K562 (cell line): Measurements from ENCODE around the gene SMNDC1. TPM values are rescaled to one million over a fixed set of nuclear protein-coding genes. Genes with fewer than 3 reads are reported as not detected.

ENCODE experiments used
- ATAC-seq: fragments of 200-7000 bp; cut with Tn5 transposase; 3 replicates; pipeline ENCODE4 v1.9.1; 2020; ENCODE audit warnings: moderate library complexity
- BruUV-seq: library from RNA; stranded (reverse); fragments of 400-500 nt; replicated peaks from 2 replicates; lab custom pipeline; 2021; lab: Mats Ljungman, UMichigan
- CTCF ChIA-PET: fragments of 300-600 bp; formaldehyde crosslinking; extraction: SDS; loops from one replicate; lab custom pipeline; 2021; ENCODE audit warnings: low intra/inter-chr PET ratio; lab: Yijun Ruan, JAX
- POLR2A ChIA-PET: fragments of 300-600, 350-650 bp; sonication (Branson Sonifier 250); formaldehyde crosslinking; extraction: SDS; loops from one replicate; lab custom pipeline; 2021; ENCODE audit warnings: antibody characterized with exemption, inconsistent platforms; lab: Yijun Ruan, JAX
- DNase-seq, 4 experiments: peaks; one replicate each; pipeline versions ENCODE4 v3.0.0 to v3.0.0-alpha.2; 2011 to 2018; ENCODE audit warnings: low spot score in 3 of 4, mixed read lengths in 3 of 4; ENCODE audit errors: extremely low read depth in 1 of 4
- FAIRE-seq: peaks from 2 replicates; lab custom pipeline; 2011; peaks lifted over from hg19 to GRCh38; lab: Jason Lieb, UNC
- H2AFZ ChIP-seq: 2 replicates; pipeline ENCODE4 v1.6.0; 2011; ENCODE audit warnings: low read depth, low read length, control low read depth, inconsistent platforms
- H3K27ac ChIP-seq: fragments of 200-600 bp; 3 replicates; pipeline ENCODE4 v1.8.0; 2011; ENCODE audit warnings: low read depth, mild to moderate bottlenecking, control low read depth, inconsistent platforms, low read length, moderate library complexity, mixed read lengths; ENCODE audit errors: extremely low read depth
- H3K27me3 ChIP-seq, 2 experiments: fragments of 300-600 bp in 1 of 2; 2 replicates in 1 of 2; 3 replicates in 1 of 2; pipeline versions ENCODE4 v1.6.0 to v1.8.0; 2011; ENCODE audit warnings: inconsistent platforms in 2 of 2, low read length in 2 of 2, mild to moderate bottlenecking in 1 of 2, mixed read lengths in 1 of 2, moderate library complexity in 1 of 2; ENCODE audit not compliant: control insufficient read depth in 2 of 2, insufficient read depth in 2 of 2
- H3K36me3 ChIP-seq: fragments of 300-600 bp; 3 replicates; pipeline ENCODE4 v1.8.0; 2011; ENCODE audit warnings: mild to moderate bottlenecking, low read length, inconsistent platforms; ENCODE audit not compliant: control insufficient read depth, insufficient read depth
- H3K4me1 ChIP-seq, 2 experiments: fragments of 200-600 bp in 1 of 2; replicated peaks in 1 of 2; 2 replicates in 1 of 2; 3 replicates in 1 of 2; pipeline versions ENCODE4 v1.5.1 to v1.8.0; 2011; ENCODE audit warnings: inconsistent platforms in 2 of 2, low read length in 2 of 2, mild to moderate bottlenecking in 1 of 2, mixed read lengths in 1 of 2, moderate library complexity in 1 of 2; ENCODE audit not compliant: control insufficient read depth in 2 of 2, insufficient read depth in 2 of 2
- H3K4me2 ChIP-seq: 2 replicates; pipeline ENCODE4 v1.6.1; 2011; ENCODE audit warnings: low read length, control low read depth, inconsistent platforms, mixed read lengths; ENCODE audit not compliant: insufficient read depth
- H3K4me3 ChIP-seq: fragments of 200-600 bp; sonication (generic), shearing (Covaris generic); 2 replicates; pipeline ENCODE4 v1.5.1; 2016; ENCODE audit warnings: control low read depth, inconsistent platforms
- H3K79me2 ChIP-seq: fragments of 200-600 bp; 3 replicates; pipeline ENCODE4 v1.8.0; 2011; ENCODE audit warnings: low read length, inconsistent platforms; ENCODE audit not compliant: control insufficient read depth, insufficient read depth
- H3K9ac ChIP-seq, 2 experiments: 2 replicates each; pipeline versions ENCODE4 v1.6.0 to v1.6.1; 2011; ENCODE audit warnings: low read depth in 2 of 2, low read length in 2 of 2, control low read depth in 1 of 2, inconsistent platforms in 1 of 2, mild to moderate bottlenecking in 1 of 2, mixed read lengths in 1 of 2; ENCODE audit not compliant: insufficient read depth in 1 of 2
- H3K9me1 ChIP-seq: one replicate; pipeline ENCODE4 v1.6.0; 2011; ENCODE audit warnings: inconsistent platforms, mild to moderate bottlenecking, low read length, moderate library complexity; ENCODE audit not compliant: control insufficient read depth, insufficient read depth
- H3K9me3 ChIP-seq: replicated peaks from 2 replicates; pipeline ENCODE4 v1.5.1; 2011; ENCODE audit warnings: low read depth, low read length, inconsistent platforms; ENCODE audit not compliant: control insufficient read depth, insufficient read depth
- H4K20me1 ChIP-seq: replicated peaks from 2 replicates; pipeline ENCODE4 v1.6.1; 2011; ENCODE audit warnings: low read length, inconsistent platforms, mixed read lengths; ENCODE audit not compliant: control insufficient read depth, insufficient read depth
- BACH1 ChIP-seq: fragments of 200-800 bp; sonication (Bioruptor generic); IDR thresholded peaks from 2 replicates; pipeline ENCODE4 v1.6.1; 2016; ENCODE audit warnings: missing genetic modification characterization, missing compliant biosample characterization
- CBFA2T2 ChIP-seq: fragments of 450-650 bp; conservative IDR thresholded peaks from 2 replicates; pipeline ENCODE4 v1.6.1; 2017; ENCODE audit warnings: mild to moderate bottlenecking
- CREM ChIP-seq: IDR thresholded peaks from 2 replicates; pipeline ENCODE4 v1.6.1; 2014; ENCODE audit warnings: antibody characterized with exemption, low read depth
- FOXM1 ChIP-seq, 2 experiments: fragments of 450-650 bp in 1 of 2; sonication (generic) in 1 of 2; formaldehyde crosslinking in 1 of 2; IDR thresholded peaks; 2 replicates each; pipeline versions ENCODE4 v1.6.1 to v1.9.0; 2017 to 2022; ENCODE audit warnings: low read depth in 2 of 2, mild to moderate bottlenecking in 2 of 2, missing genetic modification reagents in 1 of 2, moderate library complexity in 1 of 2
- GABPB2 ChIP-seq: fragments of 250-450 bp; sonication (Bioruptor Pico); conservative IDR thresholded peaks from 2 replicates; pipeline ENCODE4 v1.5.1; 2021; ENCODE audit warnings: mild to moderate bottlenecking
- NCOR1 ChIP-seq: fragments of 450-650 bp; IDR thresholded peaks from 2 replicates; pipeline ENCODE4 v1.6.1; 2016; ENCODE audit warnings: mild to moderate bottlenecking, moderate library complexity
- NFXL1 ChIP-seq: fragments of 450-650 bp; formaldehyde crosslinking; IDR thresholded peaks from 2 replicates; pipeline ENCODE4 v1.4.0; 2021; ENCODE audit warnings: mild to moderate bottlenecking
- PCBP1 ChIP-seq: fragments of 200-400 bp; formaldehyde crosslinking; IDR thresholded peaks from 2 replicates; pipeline ENCODE4 v1.6.1; 2018; ENCODE audit warnings: mild to moderate bottlenecking, low read depth, low read length; ENCODE audit not compliant: poor library complexity, severe bottlenecking
- PHB2 ChIP-seq: fragments of 450-650 bp; IDR thresholded peaks from 2 replicates; pipeline ENCODE4 v1.6.1; 2017; ENCODE audit warnings: low read depth
- SNRNP70 ChIP-seq: fragments of 200-400 bp; formaldehyde crosslinking; optimal IDR thresholded peaks from 2 replicates; pipeline ENCODE3; 2017; ENCODE audit warnings: low read depth, low read length
- ZNF121 ChIP-seq: sonication (generic); formaldehyde crosslinking; conservative IDR thresholded peaks from 2 replicates; pipeline ENCODE4 v1.8.0; 2022; ENCODE audit warnings: missing genetic modification reagents
- ZNF217 ChIP-seq: sonication (generic); formaldehyde crosslinking; IDR thresholded peaks from 2 replicates; pipeline ENCODE4 v1.8.0; 2022; ENCODE audit warnings: mild to moderate bottlenecking, missing genetic modification reagents
- ZNF589 ChIP-seq: fragments of 200-800 bp; sonication (Bioruptor generic); IDR thresholded peaks from 2 replicates; pipeline ENCODE4 v1.6.1; 2016; ENCODE audit warnings: low read depth, missing genetic modification characterization, missing compliant biosample characterization
- WGBS: fragments of 100-300 bp; shearing (Covaris generic); methylation state at CpG from one replicate; pipeline ENCODE4 v1.1.6; 2016; ENCODE audit warnings: low coverage, mixed read lengths; ENCODE audit not compliant: insufficient coverage; ENCODE audit errors: missing lambda C conversion rate; 5-methylcytosine and 5-hydroxymethylcytosine counted together
- in situ Hi-C: fragments of 300-500 bp; cut with MboI; formaldehyde crosslinking; loops from 4 replicates; pipeline ENCODE4 v1.15.0; 2018; ENCODE audit warnings: inconsistent platforms, mixed read lengths
- intact Hi-C: fragments of 100-400 bp; cut with micrococcal nuclease; formaldehyde crosslinking; loops from 2 replicates; pipeline ENCODE4 v1.14.2; 2022
- polyA plus RNA-seq, 8 experiments: library from polyadenylated mRNA; depleted of rRNA in 4 of 8; stranded (reverse) in 5 of 8; unstranded in 3 of 8; fragments of >200 nt; fragmentation: Nextera tagmentation in 2 of 8; fragmentation: Illumina TruSeq in 1 of 8; extraction: Ambion mirVana in 2 of 8; extraction: Trizol in 1 of 8; gene quantifications; 2 replicates each; pipeline versions ENCODE4 v1.2.1 to v1.2.3, GENCODE V29; 2011 to 2014; ENCODE audit warnings: inconsistent platforms in 1 of 8, missing spikeins in 1 of 8
- total RNA-seq, 7 experiments: library from RNA; depleted of rRNA in 6 of 7; stranded (reverse); fragments of >200 nt in 6 of 7; fragmentation: Illumina TruSeq in 2 of 7; extraction: Trizol in 2 of 7; gene quantifications; 2 replicates each; pipeline versions ENCODE4 v1.2.1 to v1.2.3, GENCODE V29; 2011 to 2021; ENCODE audit warnings: low replicate concordance in 1 of 7
- TF ChIP-seq, protein P1 (sequence below): fragments of 450-650 bp; conservative IDR thresholded peaks from 2 replicates; pipeline ENCODE4 v1.6.1; 2016; ENCODE audit warnings: missing genetic modification characterization, low read depth, mild to moderate bottlenecking, control low read depth, missing compliant biosample characterization
- TF ChIP-seq, protein P2 (sequence below): fragments of 250-450 bp; sonication (Bioruptor Pico); IDR thresholded peaks from 2 replicates; pipeline ENCODE4 v1.4.0; 2020; ENCODE audit warnings: borderline replicate concordance
- TF ChIP-seq, protein P3 (sequence below): fragments of 250-450 bp; sonication (Bioruptor Pico); IDR thresholded peaks from 2 replicates; pipeline ENCODE4 v1.5.0; 2020; ENCODE audit warnings: mild to moderate bottlenecking, borderline replicate concordance
- TF ChIP-seq, protein P4 (sequence below): sonication (generic); formaldehyde crosslinking; IDR thresholded peaks from 2 replicates; pipeline ENCODE4 v1.8.1; 2022; ENCODE audit warnings: missing genetic modification reagents

Gene SMNDC1
- total and polyA plus RNA-seq, 9 of the 15 experiments (the other 6 are each of a cell fraction or from before 2014, with no cell fraction given), result 6.8 to 35.8 (median 12.3) TPM

DNA sequence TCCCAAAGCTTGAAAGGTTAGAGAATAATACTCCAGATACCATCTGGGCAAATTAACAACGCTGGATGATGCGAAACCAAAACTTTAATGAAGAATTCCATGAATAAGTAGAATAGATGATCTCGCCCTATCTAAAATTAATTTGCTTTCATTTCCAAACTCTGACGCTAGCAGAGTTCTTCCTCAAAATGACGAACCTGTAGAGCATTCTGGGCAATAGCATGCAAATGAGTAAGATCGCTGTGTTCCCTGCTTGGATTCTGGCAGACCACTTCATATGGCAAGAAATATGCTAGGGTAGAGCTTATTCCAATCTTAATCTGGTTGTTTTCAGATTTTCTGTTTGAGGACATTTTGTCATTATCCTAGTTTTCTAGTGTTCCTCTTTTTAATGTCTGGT, 36.1 kb upstream of the SMNDC1 start:
- Histone ChIP-seq H3K27me3 (peaks cover 14 to 47% of the 10 kb centered on the region in 2 experiments; a peak in 3 of 5 replicates), H3K79me2 (no peaks in the 10 kb centered on the region), H3K9me3 (no peaks in the 10 kb centered on the region), H3K9ac (no peak overlapping the region), H3K27ac (no peak overlapping the region), H3K4me1 (no peaks in the 10 kb centered on the region; a peak in 1 of 5 replicates), H3K4me3 (no peak overlapping the region), H3K4me2 (no peak overlapping the region), H3K9me1 (no peaks in the 10 kb centered on the region), H4K20me1 (no peaks in the 10 kb centered on the region), H3K36me3 (no peaks in the 10 kb centered on the region), H2AFZ (no peak overlapping the region)
- DNase-seq (no peak), ATAC-seq (no peak), FAIRE-seq (no peak)
- ChIA-PET CTCF (no interaction called here), POLR2A (no interaction called here)
- intact Hi-C loops (no loop called here), in situ Hi-C loops (no loop called here)
- WGBS, result 6% methylated on average over 6 of the region's 6 CpGs
- no TSS peak for BruUV-seq
- TF ChIP-seq BACH1 (tag), result no peak
- no peak for TF ChIP-seq ZNF121 (CRISPR knock-in tag)
- TF ChIP-seq, protein P1, sequence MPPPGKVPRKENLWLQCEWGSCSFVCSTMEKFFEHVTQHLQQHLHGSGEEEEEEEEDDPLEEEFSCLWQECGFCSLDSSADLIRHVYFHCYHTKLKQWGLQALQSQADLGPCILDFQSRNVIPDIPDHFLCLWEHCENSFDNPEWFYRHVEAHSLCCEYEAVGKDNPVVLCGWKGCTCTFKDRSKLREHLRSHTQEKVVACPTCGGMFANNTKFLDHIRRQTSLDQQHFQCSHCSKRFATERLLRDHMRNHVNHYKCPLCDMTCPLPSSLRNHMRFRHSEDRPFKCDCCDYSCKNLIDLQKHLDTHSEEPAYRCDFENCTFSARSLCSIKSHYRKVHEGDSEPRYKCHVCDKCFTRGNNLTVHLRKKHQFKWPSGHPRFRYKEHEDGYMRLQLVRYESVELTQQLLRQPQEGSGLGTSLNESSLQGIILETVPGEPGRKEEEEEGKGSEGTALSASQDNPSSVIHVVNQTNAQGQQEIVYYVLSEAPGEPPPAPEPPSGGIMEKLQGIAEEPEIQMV, result no peak
- TF ChIP-seq NFXL1, result no peak
- no peak for TF ChIP-seq PCBP1
- no peak for TF ChIP-seq SNRNP70
- TF ChIP-seq CBFA2T2, result no peak
- no peak for TF ChIP-seq FOXM1 (IDR thresholded peaks at IDR 0.05; ENCODE audit: low read depth)
- no peak for TF ChIP-seq FOXM1 (CRISPR knock-in tag; IDR thresholded peaks at IDR 0.05; ENCODE audit: low read depth)
- no peak for TF ChIP-seq ZNF217 (CRISPR knock-in tag)
- TF ChIP-seq, protein P2, sequence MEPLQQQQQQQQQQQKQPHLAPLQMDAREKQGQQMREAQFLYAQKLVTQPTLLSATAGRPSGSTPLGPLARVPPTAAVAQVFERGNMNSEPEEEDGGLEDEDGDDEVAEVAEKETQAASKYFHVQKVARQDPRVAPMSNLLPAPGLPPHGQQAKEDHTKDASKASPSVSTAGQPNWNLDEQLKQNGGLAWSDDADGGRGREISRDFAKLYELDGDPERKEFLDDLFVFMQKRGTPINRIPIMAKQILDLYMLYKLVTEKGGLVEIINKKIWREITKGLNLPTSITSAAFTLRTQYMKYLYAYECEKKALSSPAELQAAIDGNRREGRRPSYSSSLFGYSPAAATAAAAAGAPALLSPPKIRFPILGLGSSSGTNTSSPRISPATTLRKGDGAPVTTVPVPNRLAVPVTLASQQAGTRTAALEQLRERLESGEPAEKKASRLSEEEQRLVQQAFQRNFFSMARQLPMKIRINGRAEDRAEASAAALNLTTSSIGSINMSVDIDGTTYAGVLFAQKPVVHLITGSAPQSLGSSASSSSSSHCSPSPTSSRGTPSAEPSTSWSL (CRISPR knock-in tag), result no peak
- no peak for TF ChIP-seq PHB2
- no peak for TF ChIP-seq GABPB2 (CRISPR knock-in tag)
- TF ChIP-seq, protein P3, sequence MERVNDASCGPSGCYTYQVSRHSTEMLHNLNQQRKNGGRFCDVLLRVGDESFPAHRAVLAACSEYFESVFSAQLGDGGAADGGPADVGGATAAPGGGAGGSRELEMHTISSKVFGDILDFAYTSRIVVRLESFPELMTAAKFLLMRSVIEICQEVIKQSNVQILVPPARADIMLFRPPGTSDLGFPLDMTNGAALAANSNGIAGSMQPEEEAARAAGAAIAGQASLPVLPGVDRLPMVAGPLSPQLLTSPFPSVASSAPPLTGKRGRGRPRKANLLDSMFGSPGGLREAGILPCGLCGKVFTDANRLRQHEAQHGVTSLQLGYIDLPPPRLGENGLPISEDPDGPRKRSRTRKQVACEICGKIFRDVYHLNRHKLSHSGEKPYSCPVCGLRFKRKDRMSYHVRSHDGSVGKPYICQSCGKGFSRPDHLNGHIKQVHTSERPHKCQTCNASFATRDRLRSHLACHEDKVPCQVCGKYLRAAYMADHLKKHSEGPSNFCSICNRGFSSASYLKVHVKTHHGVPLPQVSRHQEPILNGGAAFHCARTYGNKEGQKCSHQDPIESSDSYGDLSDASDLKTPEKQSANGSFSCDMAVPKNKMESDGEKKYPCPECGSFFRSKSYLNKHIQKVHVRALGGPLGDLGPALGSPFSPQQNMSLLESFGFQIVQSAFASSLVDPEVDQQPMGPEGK (CRISPR knock-in tag), result no peak
- no peak for TF ChIP-seq NCOR1
- TF ChIP-seq, protein P4, sequence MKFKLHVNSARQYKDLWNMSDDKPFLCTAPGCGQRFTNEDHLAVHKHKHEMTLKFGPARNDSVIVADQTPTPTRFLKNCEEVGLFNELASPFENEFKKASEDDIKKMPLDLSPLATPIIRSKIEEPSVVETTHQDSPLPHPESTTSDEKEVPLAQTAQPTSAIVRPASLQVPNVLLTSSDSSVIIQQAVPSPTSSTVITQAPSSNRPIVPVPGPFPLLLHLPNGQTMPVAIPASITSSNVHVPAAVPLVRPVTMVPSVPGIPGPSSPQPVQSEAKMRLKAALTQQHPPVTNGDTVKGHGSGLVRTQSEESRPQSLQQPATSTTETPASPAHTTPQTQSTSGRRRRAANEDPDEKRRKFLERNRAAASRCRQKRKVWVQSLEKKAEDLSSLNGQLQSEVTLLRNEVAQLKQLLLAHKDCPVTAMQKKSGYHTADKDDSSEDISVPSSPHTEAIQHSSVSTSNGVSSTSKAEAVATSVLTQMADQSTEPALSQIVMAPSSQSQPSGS (CRISPR knock-in tag), result no peak
- TF ChIP-seq CREM, result no peak
- TF ChIP-seq ZNF589 (CRISPR knock-in tag), result no peak
